ENCODE results near the gene COPS7B. TPM values are rescaled to one million over a fixed set of nuclear protein-coding genes. Genes with fewer than 3 reads are reported as not detected.

The COPS7B gene
- total RNA-seq, 1 experiment from 2014 or later: 61.4 TPM

GRCh38 chr2:231781798-231782726 lies 4.2 kb upstream of the COPS7B start:
- no peak overlapping the region for H3K14ac ChIP-seq (ENCODE audit: insufficient read depth, low read length)
- H3T11ph ChIP-seq (ENCODE audit: low read length): no peak overlapping the region
- Mint-ChIP-seq H3K9me3 (no peaks in the 10 kb centered on the region; a peak in 1 of 5 replicates), H3K36me3 (ENCODE audit: insufficient read depth in 1 of 3, low read depth in 3 of 3) (no peaks in the 10 kb centered on the region), H3K27me3 (ENCODE audit: low read depth) (peaks cover 4% of the 10 kb centered on the region; the same call in 1 of the 2 replicates), H3K4me3 (peak overlapping the region; percentile 94 to 97), H3K27ac (peak overlapping the region; percentile 55 to 95 (median 94); a peak in 6 of 7 replicates), H3K4me1 (peaks cover 26 to 38% of the 10 kb centered on the region in 2 experiments)
- H3K23ac ChIP-seq (ENCODE audit: insufficient read length, low read depth, low read length): no peak overlapping the region
- no peak overlapping the region for H3K18ac ChIP-seq (ENCODE audit: insufficient read length, low read depth, low read length)
- no peak overlapping the region for H4K91ac ChIP-seq (ENCODE audit: insufficient read length, low read depth, low read length)
- WGBS (ENCODE audit: extremely low coverage, insufficient read length, low lambda C conversion rate): no CpG with 5 or more reads among the region's 12 CpGs
- no peaks in the 10 kb centered on the region for H3K79me1 ChIP-seq (ENCODE audit: insufficient read depth, low read depth, low read length, poor library complexity, severe bottlenecking)
- H4K5ac ChIP-seq (ENCODE audit: insufficient read length, low read depth, low read length): no peak overlapping the region
- peaks cover 12% of the 10 kb centered on the region for H3K23me2 ChIP-seq (ENCODE audit: insufficient read length, low read depth, low read length, poor library complexity, severe bottlenecking)
- no peak overlapping the region for H2BK20ac ChIP-seq (ENCODE audit: low read depth, low read length, poor library complexity, severe bottlenecking)
- no peak for TF ChIP-seq CTCF (conservative IDR thresholded peaks at IDR 0.05)
- H3K9ac ChIP-seq (ENCODE audit: extremely low read depth, insufficient read length, low read length): peak overlapping the region; percentile 43
- H3K27me3 ChIP-seq (ENCODE audit: insufficient read depth, low read length): no peaks in the 10 kb centered on the region
- no peak overlapping the region for H3K56ac ChIP-seq (ENCODE audit: insufficient read length, low read depth, low read length)
- no peak overlapping the region for H3K4ac ChIP-seq (ENCODE audit: low read depth, low read length)
- no peak overlapping the region for H2BK120ac ChIP-seq (ENCODE audit: low read depth, low read length, poor library complexity, severe bottlenecking)
- H2BK12ac ChIP-seq (ENCODE audit: insufficient read length, low read depth, low read length): no peak overlapping the region
- H3K4me1 ChIP-seq (ENCODE audit: insufficient read depth, low read length): no peaks in the 10 kb centered on the region
- peak overlapping the region; percentile 96 for H3K4me2 ChIP-seq (ENCODE audit: insufficient read depth, insufficient read length, low read length)
- H3K27ac ChIP-seq (ENCODE audit: insufficient read length, low read depth, low read length): no peak overlapping the region
- peak overlapping the region; percentile 25 for H2AFZ ChIP-seq (ENCODE audit: low read length)
- H4K20me1 ChIP-seq (ENCODE audit: control insufficient read depth, insufficient read depth, insufficient read length): no peaks in the 10 kb centered on the region
- no peaks in the 10 kb centered on the region for H3K9me3 ChIP-seq (ENCODE audit: control insufficient read depth, low read depth, low read length)
- H3K79me2 ChIP-seq (ENCODE audit: insufficient read depth, low read length): peaks cover 2% of the 10 kb centered on the region; the same call in 1 of the 2 replicates
- no peak overlapping the region for H2BK5ac ChIP-seq (ENCODE audit: insufficient read length, low read length)
- no peak overlapping the region for H2AK5ac ChIP-seq (ENCODE audit: insufficient read length, low read length)
- DNase-seq: no peak
- H4K8ac ChIP-seq (replicated peaks; ENCODE audit: insufficient read length, low read depth, low read length): no peak overlapping the region
- H2BK15ac ChIP-seq (ENCODE audit: low read depth, low read length): no peak overlapping the region

All from H9 (cell line).